Measurements from ENCODE around the gene MKNK1.

The MKNK1 gene

DNA sequence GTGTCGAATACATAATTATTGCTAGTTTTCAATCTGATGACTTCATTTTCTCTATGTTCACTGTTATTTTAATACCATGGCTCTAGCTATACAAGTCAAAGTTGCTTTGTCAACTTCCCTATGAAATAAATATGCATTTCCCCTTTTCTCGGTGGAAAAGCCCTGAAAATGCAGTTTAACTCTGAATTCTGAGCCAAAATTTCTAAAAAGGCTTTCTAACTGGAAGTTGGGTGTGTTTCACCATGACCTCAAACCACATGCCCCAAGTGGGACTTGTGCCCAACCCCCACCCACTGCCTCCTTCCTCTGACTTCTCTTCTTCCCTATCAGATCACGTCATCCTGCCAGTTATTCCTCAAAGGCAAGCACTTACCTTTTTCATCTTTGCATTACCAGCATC is 8.9 kb downstream of the MKNK1 start:
- DNase-seq = no peak

DNA sequence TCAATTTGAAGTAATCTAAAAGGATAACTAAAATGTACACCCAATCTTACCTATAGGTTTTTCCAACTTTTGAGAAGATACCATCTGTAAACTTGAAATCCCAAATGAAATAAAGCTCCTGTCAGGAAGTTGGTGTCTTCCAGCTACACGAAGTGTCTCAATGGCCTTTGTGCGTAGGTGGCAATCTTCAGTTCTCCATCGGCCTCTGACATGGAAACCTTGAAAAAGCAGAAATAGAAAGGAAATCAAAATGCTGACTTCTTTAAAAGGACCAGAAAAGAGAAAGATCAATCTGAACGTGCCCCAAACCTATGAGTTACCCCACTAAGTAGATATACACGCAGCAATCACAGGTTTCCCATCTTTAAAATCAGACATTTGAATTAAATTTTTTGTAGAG is 10.0 kb downstream of the MKNK1 start:
- no peak for DNase-seq

- DNase-seq = no peak
These were observed 11.2 kb downstream of the MKNK1 start for GRCh38 chr1:46592823-46593222.

DNA sequence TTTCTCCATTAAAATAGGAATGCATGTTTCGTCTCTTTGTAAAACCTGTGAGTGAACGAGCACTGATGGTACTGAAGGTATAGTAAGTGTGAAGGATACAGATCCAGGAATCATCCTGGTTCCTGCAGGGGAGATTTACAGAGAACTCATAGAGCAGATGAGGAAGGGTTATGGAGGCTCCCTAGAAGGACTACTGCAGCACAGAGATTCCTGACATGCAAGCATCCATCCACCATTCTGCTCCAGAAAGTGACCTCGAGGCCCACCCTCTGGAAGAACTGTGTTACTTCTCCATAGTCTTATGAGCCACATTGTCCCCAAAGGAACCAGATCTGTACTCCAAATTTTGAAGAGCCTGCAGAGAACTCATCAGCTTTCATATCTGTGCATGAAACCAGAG is 14.5 kb downstream of the MKNK1 start:
- DNase-seq = no peak

DNA sequence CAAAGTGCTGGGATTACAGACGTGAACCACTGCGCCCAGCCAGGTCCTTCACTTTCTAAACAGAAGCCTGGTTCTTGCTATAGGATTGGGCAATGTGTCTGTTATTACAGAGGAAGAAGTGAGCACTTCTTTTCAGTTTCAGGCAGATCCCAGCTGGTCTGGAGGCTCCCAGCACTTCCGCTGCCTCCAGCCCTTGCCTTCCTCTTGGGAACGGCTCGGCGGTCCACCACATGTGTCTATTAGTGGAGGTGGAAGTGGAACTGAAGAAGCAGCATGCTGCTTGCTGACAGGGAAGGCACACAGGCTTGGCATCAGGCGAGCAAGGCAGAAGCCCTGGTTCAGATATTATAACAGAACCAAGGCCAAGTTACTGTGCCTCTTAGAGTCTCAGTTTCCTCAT is 17.0 kb downstream of the MKNK1 start:
- DNase-seq = no peak

DNA sequence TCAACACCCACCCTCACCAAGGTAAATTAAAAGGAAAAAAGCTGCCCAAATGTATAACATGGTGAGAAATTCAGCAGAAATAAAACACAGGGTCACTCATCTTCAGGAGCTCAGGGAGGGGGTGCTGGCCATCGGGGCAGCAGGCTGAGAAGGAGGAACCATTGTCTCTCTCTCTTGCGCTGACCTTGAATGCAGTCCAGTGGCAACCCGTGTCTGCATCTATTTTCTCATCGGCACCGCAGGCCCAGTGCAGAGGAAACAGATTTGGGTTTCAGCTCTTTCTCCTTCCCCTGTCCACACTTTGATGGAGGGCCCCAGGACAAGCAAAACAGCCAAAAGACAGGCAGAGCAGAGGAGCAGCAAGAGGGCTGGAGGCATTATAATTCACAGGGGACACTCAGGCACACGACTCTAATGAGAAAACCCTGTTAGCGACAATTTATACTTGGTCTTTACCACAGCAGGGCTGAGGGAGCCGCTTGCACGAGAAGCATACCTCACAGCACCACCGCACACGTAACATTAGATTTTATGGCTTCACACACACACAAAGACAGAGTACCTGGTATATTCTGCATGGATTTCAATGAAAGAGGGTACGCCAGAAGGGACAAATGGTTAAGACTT is 18.6 kb downstream of the MKNK1 start:
- no peak for DNase-seq

- DNase-seq = no peak
These were observed 20.6 kb downstream of the MKNK1 start for GRCh38 chr1:46583494-46583893.

DNA sequence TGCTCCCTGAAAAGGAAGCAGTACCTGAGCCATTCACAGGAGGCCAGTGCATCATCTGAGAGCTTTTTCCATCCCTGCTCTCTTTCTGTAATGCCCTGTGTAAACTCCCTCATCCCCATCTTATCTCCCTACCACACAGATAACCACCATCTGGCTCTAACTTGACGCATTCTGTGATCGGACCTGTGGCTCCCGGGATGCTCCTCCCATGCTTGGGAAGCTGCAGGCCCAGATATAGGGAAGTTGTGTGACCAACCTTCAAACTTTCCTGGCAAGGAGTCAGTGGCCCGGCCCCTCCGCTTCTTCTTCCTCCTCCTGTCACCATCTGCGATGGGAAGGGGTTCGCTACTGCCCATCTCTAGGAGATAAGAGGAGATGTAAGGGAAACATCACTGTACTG is 21.1 kb downstream of the MKNK1 start:
- DNase-seq = no peak

GRCh38 chr1:46581681-46582455 is 22.2 kb downstream of the MKNK1 start:
- peak; percentile 34 for DNase-seq

DNA sequence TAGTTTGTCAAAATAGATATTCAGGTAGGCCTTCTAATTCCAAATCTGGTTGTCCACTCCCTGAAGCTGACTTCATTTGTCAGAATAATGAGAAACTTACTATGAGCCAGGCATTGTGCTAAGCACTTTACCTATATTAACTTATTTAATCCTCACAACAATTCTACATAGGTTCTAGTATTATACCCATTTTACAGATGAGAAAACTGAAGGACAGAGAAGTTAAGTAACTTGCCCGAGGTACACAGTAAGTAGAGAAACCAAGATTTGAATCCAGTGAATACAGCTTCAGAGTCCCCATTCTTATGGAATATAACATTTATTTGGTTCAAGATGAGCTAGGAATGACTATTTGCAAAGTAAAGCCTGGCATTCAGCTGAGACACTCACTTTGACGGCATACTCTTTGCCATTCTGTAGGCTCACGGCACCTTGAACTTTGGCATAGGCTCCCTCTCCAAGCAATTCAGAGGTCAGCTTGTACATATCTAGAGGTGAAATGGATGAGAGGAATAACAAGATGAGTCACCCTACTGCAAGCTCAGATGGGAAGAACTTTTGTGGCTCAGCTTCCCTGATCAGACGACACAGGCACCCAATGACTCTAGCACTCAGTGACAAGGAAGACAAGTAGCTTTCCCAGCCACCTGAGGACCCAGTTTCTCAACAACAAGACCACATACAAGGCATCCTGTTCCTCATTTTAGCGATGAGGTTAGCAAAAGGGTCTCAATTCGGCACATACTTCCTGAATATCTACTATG is 23.7 kb downstream of the MKNK1 start:
- DNase-seq = no peak

DNA sequence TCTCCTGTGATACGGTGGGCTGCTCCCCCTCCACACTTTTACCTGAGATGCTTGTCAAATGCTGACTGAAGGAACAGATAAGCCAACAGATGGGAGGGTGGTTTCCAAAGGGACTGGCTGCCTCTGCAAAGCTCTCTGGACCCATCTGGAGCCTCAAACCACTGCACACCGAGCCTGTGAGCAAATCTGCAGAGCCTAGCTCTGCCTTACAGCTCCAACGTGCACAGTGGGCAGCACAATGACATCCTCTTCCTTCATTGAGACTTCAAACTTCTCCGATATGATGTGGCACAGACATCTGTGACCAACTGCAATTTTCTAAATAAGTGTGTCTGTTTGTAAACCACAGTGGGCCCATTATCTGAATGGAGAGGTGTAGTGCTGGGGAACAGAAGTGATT is 26.4 kb downstream of the MKNK1 start:
- no peak for DNase-seq

GRCh38 chr1:46576596-46576995 is 27.5 kb downstream of the MKNK1 start:
- no peak for DNase-seq

DNA sequence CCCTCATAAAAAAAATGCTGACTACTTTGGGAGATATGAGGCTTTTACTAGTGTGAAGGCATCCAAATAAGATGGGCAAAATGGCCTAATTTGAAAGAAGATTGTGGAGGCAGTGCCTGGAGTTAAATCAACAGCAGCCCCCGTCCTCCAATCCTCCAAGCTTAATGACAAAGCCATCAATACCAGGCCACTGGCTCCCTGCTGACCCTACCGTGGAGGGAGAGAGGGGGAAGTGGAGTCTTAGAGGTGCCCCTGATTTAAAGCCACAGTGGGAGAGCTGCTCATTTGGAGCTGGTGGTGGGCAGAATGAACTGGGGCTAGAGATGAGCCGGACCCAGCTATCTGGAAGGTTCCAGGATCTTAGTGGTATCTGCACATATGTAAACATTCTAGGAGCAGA is 28.3 kb downstream of the MKNK1 start:
- no peak for DNase-seq

GRCh38 chr1:46575300-46575699 is 28.8 kb downstream of the MKNK1 start:
- no peak for DNase-seq

GRCh38 chr1:46571691-46572225 is 32.3 kb downstream of the MKNK1 start:
- DNase-seq = no peak

DNA sequence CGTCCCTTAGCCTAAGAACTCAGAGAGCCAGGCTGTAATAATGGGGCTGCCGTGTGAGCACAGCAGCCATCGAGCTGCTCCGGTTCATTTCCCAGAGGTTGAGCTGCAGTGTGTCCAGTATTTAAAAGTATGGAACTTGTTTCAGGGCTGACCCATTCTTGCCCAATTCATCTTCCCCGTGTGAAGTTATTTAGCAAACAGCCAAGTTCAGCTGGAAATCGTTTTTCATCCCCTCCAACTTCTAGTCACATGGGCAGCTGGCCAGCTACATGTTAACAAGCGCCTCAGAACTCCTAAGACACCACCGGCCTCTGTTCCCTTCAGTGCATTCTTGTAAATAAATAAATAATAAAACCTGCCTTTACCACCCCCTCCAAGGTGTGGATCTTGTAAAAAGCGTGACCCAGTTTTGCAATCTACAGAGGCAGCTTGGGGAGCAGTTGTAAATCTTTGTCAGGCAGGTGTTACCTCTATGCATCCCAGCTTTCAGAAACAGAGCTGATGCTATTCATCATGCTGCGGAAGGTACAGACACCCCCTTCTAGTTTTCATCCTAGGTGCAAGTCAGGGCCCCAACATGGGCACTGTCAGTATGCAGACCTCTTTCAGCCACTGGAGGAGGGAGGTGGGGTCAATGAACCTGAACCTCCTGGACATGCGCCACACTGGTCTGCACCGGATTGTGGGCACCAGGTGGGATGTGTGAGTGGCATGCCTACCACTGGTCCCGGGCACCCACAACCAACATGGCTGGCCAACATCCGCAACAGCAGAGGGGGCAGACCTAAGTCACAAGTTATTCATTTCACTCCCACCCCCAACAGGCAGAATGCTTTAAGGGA is 34.0 kb downstream of the MKNK1 start:
- no peak for DNase-seq

GRCh38 chr1:46569116-46569515 is 35.0 kb downstream of the MKNK1 start:
- DNase-seq = no peak

GRCh38 chr1:46568461-46568891 is 35.6 kb downstream of the MKNK1 start:
- DNase-seq = no peak

DNA sequence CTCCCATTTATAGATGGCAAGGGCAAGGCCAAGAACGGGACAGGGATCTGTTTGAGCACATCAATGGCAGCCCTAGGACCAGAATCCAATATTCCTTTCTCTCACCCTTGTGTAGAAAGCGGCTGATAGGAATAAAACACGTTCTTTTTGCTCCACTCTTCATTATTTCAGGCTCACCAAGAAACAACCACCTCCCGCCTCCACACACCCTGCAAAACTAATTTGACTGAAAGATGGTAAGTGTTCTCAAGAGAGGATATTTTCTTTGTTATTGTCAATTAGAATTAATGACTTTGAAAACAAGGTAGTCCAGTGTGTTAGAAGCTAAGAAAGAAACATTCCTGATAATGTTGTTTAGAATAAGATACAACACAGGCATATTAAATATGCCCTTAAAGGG is 40.7 kb downstream of the MKNK1 start:
- DNase-seq = no peak

DNA sequence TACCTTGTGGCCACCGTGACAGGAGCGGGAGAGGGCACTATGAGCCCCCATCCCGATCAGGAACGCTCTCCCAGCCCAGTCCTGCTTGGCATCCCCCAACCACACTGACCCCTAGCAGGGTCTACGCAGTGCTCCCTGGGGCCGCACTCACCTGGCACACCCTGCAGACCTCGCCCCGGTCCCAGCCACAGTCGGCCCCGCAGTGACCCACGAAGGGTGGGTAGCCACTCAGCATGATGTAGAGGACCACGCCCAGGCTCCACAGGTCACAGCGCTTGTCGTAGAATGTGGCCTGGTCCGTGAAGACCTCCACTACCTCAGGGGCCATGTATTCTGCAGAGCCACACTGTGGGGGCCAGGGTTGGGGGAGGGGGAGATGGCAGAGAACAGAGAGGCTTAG is 41.6 kb downstream of the MKNK1 start:
- no peak for DNase-seq

DNA sequence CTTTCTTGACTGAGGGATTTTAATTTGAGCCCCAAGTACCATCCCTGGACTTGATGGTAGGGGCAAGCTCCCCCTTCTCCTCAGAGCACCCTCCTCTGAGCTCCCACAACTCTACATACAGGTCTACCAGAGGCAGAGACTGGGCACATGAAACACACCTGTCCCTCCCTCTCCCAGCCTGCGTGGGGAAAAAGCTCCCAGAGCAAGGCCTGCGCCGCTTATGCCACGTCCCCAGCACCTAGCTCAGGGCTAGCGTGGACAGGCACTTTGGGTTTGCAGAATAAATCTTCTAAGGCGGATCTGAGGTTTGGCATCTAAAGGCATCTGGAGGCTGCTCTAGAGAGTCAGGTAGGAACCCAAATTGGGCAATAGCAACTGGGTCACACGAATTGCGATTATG is 45.1 kb downstream of the MKNK1 start:
- DNase-seq = no peak

GRCh38 chr1:46558141-46558963 is 45.7 kb downstream of the MKNK1 start:
- no peak for DNase-seq
